OCI-M1 (cell line): Measurements from ENCODE around the gene RPS17.
"Not testable (repeated sequence)": the region's sequence is repeated elsewhere in the genome, so short reads cannot be mapped to it uniquely, and the experiment has no call there.

Experiments used
- DNase-seq: peaks from one replicate; lab custom pipeline; 2025; lab: John Stamatoyannopoulos, UW

The RPS17 gene

GRCh38 chr15:82507693-82508092 lies 32.6 kb downstream of the RPS17 start:
- not testable (repeated sequence) for DNase-seq

GRCh38 chr15:82507087-82507486 lies 33.2 kb downstream of the RPS17 start:
- not testable (repeated sequence) for DNase-seq

GRCh38 chr15:82505842-82506241 lies 34.4 kb downstream of the RPS17 start:
- not testable (repeated sequence) for DNase-seq

GRCh38 chr15:82504074-82504473 lies 36.2 kb downstream of the RPS17 start:
- DNase-seq, result not testable (repeated sequence)

GRCh38 chr15:82502700-82503339 lies 37.4 kb downstream of the RPS17 start:
- DNase-seq, result not testable (repeated sequence)

GRCh38 chr15:82500772-82501171 lies 39.5 kb downstream of the RPS17 start:
- not testable (repeated sequence) for DNase-seq

GRCh38 chr15:82497978-82498377 lies 42.3 kb downstream of the RPS17 start:
- not testable (repeated sequence) for DNase-seq

GRCh38 chr15:82488250-82488649 lies 52.0 kb downstream of the RPS17 start:
- DNase-seq, result not testable (repeated sequence)

GRCh38 chr15:82487045-82487444 lies 53.2 kb downstream of the RPS17 start:
- DNase-seq, result not testable (repeated sequence)
